HCT116 (cell line): ENCODE results near the gene CGN. TPM values are rescaled to one million over a fixed set of nuclear protein-coding genes. Genes with fewer than 3 reads are reported as not detected.

Experiments
- ATF3 ChIP-seq: IDR thresholded peaks from 2 replicates; pipeline ENCODE4 v1.6.1; 2012
- CBX3 ChIP-seq: IDR thresholded peaks from 2 replicates; pipeline ENCODE4 v1.6.1; 2012; ENCODE audit warnings: low read depth
- CEBPB ChIP-seq: IDR thresholded peaks from 2 replicates; pipeline ENCODE4 v1.6.1; 2012; ENCODE audit warnings: low read depth
- CTCF ChIP-seq, 3 experiments: fragments of 200-600 bp in 1 of 3; sonication (generic) in 1 of 3; IDR thresholded peaks in 2 of 3; conservative IDR thresholded peaks in 1 of 3; 2 replicates each; pipeline ENCODE4 v1.5.1; 2012 to 2017; ENCODE audit warnings: low read depth in 2 of 3, low read length in 2 of 3, antibody characterized with exemption in 1 of 3, borderline replicate concordance in 1 of 3, control low read depth in 1 of 3, mild to moderate bottlenecking in 1 of 3, mixed read lengths in 1 of 3, mixed run types in 1 of 3, moderate library complexity in 1 of 3; ENCODE audit not compliant: insufficient read depth in 1 of 3
- ELF1 ChIP-seq: IDR thresholded peaks from 2 replicates; pipeline ENCODE4 v1.6.1; 2012; ENCODE audit warnings: low read depth, borderline replicate concordance
- EZH2 ChIP-seq: fragments of 200-600 bp; sonication (generic); IDR thresholded peaks from 2 replicates; pipeline ENCODE4 v1.6.1; 2017; ENCODE audit warnings: antibody characterized with exemption, mixed run types
- POLR2A ChIP-seq: IDR thresholded peaks from 2 replicates; pipeline ENCODE4 v1.7.0; 2011; ENCODE audit warnings: borderline replicate concordance; ENCODE audit not compliant: insufficient read depth, insufficient read length; ENCODE audit errors: extremely low read depth
- POLR2AphosphoS5 ChIP-seq: IDR thresholded peaks from 2 replicates; pipeline ENCODE4 v1.6.1; 2011; ENCODE audit warnings: mild to moderate bottlenecking, low read depth, low read length, moderate library complexity
- RAD21 ChIP-seq: IDR thresholded peaks from 2 replicates; pipeline ENCODE4 v1.6.1; 2012; ENCODE audit warnings: low read depth, mild to moderate bottlenecking
- REST ChIP-seq: IDR thresholded peaks from 2 replicates; pipeline ENCODE4 v1.6.1; 2012; ENCODE audit warnings: low read depth
- SP1 ChIP-seq: IDR thresholded peaks from 2 replicates; pipeline ENCODE4 v1.6.1; 2012; ENCODE audit warnings: low read depth
- TCF7L2 ChIP-seq: IDR thresholded peaks from 2 replicates; pipeline ENCODE4 v1.7.0; 2011; ENCODE audit warnings: borderline replicate concordance, inconsistent platforms; ENCODE audit not compliant: insufficient read depth, insufficient read length; ENCODE audit errors: extremely low read depth
- ZFX ChIP-seq: fragments of 450-650 bp; IDR thresholded peaks from 2 replicates; pipeline ENCODE4 v1.6.1; 2017
- total RNA-seq: library from RNA; stranded (reverse); gene quantifications from one replicate; pipeline ENCODE4 v1.2.1, GENCODE V29; 2021; ENCODE audit not compliant: unreplicated experiment

CGN gene
- total RNA-seq, 1 experiment from 2014 or later = 19.7 TPM

- TF ChIP-seq CTCF (IDR thresholded peaks at IDR 0.05 in 2 of 3, conservative IDR thresholded peaks at IDR 0.05 in 1 of 3; ENCODE audit: borderline replicate concordance in 1 of 3, insufficient read depth in 1 of 3, low read depth in 2 of 3, low read length in 2 of 3) (no peak), ZFX (no peak), RAD21 (no peak), CEBPB (peak; percentile 86), EZH2 (no peak), ATF3 (peak; percentile 85; the same call in 1 of the 2 replicates), CBX3 (peak; percentile 66; the same call in 1 of the 2 replicates), POLR2AphosphoS5 (peak; percentile 32; the same call in 1 of the 2 replicates), ELF1 (no peak), POLR2A (no peak), REST (no peak), TCF7L2 (no peak), SP1 (peak; percentile 55)
Observed at GRCh38 chr1:151547119-151547899, 36.1 kb downstream of the CGN start (continued).
